GM21717 (cell line): ENCODE data around the gene COX10.
"Not testable (repeated sequence)": the region's sequence is repeated elsewhere in the genome, so short reads cannot be mapped to it uniquely, and the experiment has no call there.

Experiments
- ATAC-seq: cut with Tn5 transposase; IDR thresholded peaks from one replicate; pipeline ENCODE4 v1.9.1; 2021; ENCODE audit warnings: mild to moderate bottlenecking, moderate library complexity; ENCODE audit not compliant: unreplicated experiment

Gene COX10

DNA sequence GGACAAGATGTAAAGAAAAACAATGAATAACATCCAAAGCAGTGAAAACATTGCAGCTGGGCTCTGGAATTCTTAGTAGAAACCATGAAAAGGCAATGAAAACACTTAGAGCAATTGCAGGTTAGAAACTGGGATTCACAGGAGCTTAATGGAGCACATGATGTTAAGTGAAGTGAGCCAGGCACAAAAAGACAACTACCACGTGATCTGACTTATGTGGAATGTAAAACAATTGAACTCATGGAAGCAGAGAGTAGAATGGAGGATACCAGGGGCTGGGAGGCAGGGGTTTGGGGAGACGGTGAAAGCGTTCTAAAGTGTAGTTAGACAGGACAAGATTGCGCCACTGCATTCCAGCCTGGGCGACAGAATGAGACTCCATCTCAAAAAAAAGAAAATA lies 170.0 kb downstream of the COX10 start:
- not testable (repeated sequence) for ATAC-seq

DNA sequence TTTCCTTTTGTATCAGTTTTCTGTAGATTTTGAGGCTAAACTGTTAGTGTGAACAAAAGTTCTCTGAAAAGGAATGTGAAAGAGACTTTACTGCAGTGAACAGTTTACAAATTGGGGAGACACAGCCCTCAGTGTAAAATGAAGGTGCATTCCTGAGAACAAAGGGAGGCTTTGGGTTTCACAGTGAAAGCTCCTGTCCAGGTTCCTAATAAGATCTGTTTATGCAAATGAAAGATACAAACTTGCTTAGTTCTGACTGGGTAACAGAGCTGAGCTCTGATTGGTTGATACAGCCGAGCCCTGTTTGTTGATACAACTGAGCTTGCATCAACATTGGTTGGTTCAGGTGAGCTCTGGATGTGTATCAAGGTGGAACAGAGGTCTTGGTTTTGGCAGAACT lies 175.7 kb downstream of the COX10 start:
- no peak for ATAC-seq

DNA sequence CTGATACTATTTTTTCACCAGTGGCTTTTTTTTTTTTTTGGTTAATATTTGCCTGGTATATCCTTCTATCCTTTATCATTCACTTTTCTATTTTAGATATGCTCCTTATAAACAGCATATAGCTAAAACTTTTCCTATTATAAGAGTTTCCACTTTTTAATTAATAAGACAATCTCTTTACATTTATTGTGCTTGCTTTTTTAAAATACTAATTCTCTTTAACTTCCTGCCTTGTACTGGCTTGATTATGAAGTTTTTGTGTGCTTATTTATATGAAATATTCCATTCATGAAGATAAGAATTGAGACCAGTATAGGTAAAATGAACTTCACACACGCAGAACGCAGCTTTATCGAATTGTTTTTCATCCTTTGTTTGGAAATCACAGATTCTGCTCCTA lies 176.3 kb downstream of the COX10 start:
- no peak for ATAC-seq
